HL-60/S4 treated with phorbol 12-myristate 13-acetate at 8.2 ng/mL for 4 days and 3 days (cell line): ENCODE data around the gene ZNF630.
"Not testable (repeated sequence)": the region's sequence is repeated elsewhere in the genome, so short reads cannot be mapped to it uniquely, and the experiment has no call there.

Source experiments
- in situ Hi-C: fragments of 300-500 bp; cut with MboI; formaldehyde crosslinking; loops from 2 replicates; pipeline ENCODE4 v1.15.0; 2022; ENCODE audit warnings: low sequenced_read_pairs

ZNF630 gene

DNA sequence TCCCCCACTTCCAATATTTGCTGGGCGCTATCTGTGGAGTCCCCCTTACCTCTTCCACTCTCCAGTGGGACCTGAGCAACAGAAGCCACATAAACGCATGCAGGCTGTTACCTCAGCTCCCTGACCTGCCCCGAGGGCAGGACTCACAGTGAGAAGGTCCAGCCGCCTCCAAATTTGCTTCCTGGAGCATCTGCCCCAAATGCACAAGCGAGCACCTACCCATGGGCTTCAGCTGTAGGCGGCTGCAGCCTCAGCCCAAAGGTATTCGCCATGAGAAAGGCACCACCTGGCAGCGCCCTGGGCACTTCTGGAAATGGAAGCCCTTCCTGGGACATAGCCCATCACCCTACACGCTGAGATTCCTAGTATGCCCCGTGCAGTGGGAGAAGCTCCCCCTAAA, 41.2 kb downstream of the ZNF630 start:
- in situ Hi-C loops = no loop called here

DNA sequence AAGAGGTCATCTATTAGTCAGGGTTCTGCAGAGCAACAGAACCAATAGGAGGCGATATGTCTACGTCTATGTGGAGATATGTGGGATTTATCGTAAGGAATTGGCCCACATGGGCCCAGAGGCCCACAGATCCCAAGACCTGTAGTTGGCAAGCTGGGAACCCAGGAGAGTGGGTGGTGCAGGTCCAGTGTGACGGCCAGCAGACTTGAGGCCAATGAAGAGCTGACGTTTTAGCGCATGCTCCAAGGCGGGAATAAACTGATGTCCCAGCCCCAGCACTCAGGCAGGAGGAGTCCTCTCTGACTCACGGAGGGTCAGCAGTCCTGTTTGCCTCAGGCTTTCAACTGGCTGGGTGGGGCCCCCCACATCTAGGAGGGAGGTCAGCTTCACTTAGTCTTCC, 43.3 kb downstream of the ZNF630 start:
- in situ Hi-C loops = no loop called here

GRCh38 chrX:48027545-48027944, 43.9 kb downstream of the ZNF630 start:
- in situ Hi-C loops = not testable (repeated sequence)

DNA sequence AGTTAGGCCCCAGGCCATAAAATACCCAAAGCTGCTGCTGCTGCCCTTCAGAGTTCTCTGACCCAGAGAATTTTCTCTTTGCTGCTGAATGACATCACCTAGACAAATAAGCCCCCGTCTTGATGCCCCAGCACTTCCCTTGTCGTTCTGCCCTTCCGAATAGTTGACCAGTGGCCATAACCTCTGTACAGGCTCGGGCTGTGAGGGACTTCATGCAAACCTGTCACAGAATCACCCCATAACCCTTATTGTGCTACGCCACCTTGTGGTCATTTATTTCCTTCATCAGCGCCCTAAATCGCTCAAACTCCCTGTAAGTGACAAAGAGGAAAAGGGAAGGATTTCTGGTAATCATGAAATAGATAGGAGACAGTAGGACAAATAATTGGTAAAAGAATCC, 45.9 kb downstream of the ZNF630 start:
- in situ Hi-C loops = no loop called here

- in situ Hi-C loops = no loop called here
These were observed 48.7 kb downstream of the ZNF630 start for GRCh38 chrX:48022738-48023137.

DNA sequence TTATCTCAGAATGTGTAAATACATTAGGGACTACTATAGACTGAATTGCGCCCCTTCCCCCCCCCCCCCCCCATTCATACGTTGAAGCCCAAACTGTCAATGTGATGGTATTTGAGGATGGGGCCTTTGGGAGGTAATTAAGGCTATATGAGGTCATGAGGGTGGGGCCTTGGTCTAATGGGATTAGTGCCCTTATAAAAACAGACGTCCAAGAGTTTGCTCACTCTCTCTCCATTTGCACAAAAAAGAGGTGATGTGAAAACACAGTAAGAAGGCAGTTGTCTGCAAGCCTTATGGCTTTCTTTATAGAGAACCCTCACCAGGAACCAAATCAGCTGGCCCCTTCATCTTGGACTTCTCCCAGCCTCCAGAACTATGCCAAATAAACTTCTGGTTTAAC, 49.3 kb downstream of the ZNF630 start:
- in situ Hi-C loops = no loop called here

DNA sequence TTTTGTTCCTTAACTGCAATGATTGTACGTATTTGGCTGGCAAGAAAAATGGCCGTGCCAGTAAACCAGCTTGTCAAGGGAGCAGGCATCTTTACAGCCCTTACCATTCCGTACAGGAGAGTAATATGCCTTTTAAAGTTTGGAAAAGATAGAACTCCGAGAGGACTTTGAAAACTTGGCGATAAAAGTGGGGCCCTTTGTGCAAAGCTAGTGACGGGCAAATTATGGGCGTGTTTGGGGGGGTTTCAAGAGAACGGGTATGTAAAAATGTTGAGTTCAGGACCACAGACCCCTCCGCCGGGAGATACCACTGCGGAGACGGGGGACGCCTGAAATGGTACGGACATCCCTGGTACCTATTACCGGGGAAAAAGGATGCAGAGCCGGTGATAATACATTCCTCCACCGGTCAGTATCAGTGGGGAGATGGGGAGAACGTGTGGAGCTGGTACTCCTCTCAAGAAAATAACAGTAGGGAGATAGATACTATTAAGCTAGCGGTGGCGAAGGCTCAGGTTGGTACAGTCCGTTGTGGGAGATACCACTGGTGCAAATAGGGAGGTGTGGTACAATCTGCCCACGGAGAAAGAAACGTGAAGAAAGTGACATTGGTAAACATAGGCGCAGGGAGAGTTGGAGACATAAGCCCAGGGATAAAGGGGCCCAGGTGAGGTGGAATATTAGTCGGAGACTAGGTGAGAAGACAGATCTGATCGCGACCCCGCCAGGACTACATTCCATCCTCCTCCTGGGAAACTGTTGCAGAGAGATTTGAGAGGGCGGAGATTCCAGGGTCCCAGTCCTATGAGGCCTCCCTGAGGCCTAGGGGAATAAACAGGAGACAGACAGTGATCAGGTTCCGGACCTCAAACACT, 50.2 kb downstream of the ZNF630 start:
- in situ Hi-C loops = no loop called here

DNA sequence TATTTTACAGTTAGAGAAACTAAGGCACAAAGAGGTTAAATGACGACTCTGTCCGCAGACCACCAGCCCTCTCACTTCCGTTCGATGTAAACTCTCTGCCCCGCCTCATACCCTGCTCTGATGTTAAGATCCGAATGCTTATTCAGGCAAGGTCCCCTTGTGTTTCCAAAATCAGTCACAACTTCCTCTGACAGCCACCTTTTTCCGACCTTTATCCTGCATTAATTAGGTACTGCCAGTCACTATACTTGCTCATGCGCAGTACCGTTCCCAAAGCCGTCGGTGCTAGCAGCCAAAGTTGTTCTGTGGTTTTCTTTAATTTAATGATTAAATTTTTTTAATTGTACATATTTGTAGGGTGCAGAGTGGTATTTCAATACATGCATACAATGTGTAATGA, 51.0 kb downstream of the ZNF630 start:
- in situ Hi-C loops = not testable (repeated sequence)

DNA sequence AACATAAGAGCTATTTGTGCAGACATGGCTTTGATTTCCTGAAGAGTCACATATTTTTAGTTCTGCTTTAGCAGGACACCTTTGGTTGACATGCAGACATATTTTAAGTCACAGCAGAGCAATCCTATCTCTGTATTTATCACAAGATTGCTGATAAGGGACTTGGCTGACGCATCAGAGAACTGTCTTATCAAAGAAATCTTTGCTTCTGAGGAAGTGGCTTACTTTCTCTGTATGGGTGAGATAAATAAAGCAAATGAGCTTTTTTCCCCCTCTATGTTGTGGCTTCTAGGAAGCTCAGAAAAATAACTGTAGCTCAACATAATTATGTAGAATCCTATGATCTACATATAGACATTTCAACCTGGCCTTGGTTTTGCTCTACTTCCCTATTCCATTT, 51.5 kb downstream of the ZNF630 start:
- in situ Hi-C loops = not testable (repeated sequence)

- in situ Hi-C loops = not testable (repeated sequence)
These were observed 54.7 kb downstream of the ZNF630 start for GRCh38 chrX:48016583-48017310.

- in situ Hi-C loops = not testable (repeated sequence)
These were observed 61.9 kb downstream of the ZNF630 start for GRCh38 chrX:48009445-48009960.
